IMR-90 (cell line): ENCODE data around the gene SUPT3H. TPM values are rescaled to one million over a fixed set of nuclear protein-coding genes. Genes with fewer than 3 reads are reported as not detected.

Experiments
- ATAC-seq: fragments of 200-7000 bp; cut with Tn5 transposase; 2 replicates; pipeline ENCODE4 v1.9.1; 2020; ENCODE audit warnings: low read depth, mild to moderate bottlenecking, moderate library complexity
- BruUV-seq: library from RNA; stranded (reverse); fragments of 400-500 nt; replicated peaks from 2 replicates; lab custom pipeline; 2021; lab: Mats Ljungman, UMichigan
- CTCF ChIA-PET: fragments of 300-600 bp; formaldehyde crosslinking; extraction: SDS; loops from one replicate; lab custom pipeline; 2021; ENCODE audit warnings: antibody characterized with exemption; lab: Yijun Ruan, JAX
- POLR2A ChIA-PET: fragments of 300-600 bp; sonication (Branson Sonifier 250); formaldehyde crosslinking; loops from one replicate; lab custom pipeline; 2022; ENCODE audit warnings: antibody characterized with exemption; ENCODE audit not compliant: unreplicated experiment; lab: Charles Lee
- DNase-seq: peaks from one replicate; pipeline ENCODE4 v3.0.0; 2013
- H2AFZ ChIP-seq: replicated peaks from 2 replicates; pipeline ENCODE3; 2013; ENCODE audit warnings: low read length, mild to moderate bottlenecking; ENCODE audit not compliant: poor library complexity
- H2AK5ac ChIP-seq: 2 replicates; pipeline ENCODE4 v1.6.1; 2013; ENCODE audit warnings: low read depth, low read length, inconsistent platforms
- H2AK9ac ChIP-seq: replicated peaks from 2 replicates; pipeline ENCODE3; 2013; ENCODE audit warnings: mild to moderate bottlenecking, low read depth, low read length, moderate library complexity; ENCODE audit not compliant: poor library complexity
- H2BK120ac ChIP-seq: 2 replicates; pipeline ENCODE4 v1.6.1; 2013; ENCODE audit warnings: low read depth, low read length, inconsistent platforms
- H2BK15ac ChIP-seq: 3 replicates; pipeline ENCODE4 v1.6.1; 2013; ENCODE audit warnings: low read depth, low read length, inconsistent platforms
- H2BK20ac ChIP-seq: 2 replicates; pipeline ENCODE4 v1.6.1; 2013; ENCODE audit warnings: low read depth, mild to moderate bottlenecking, inconsistent platforms, low read length, moderate library complexity
- H2BK5ac ChIP-seq: 2 replicates; pipeline ENCODE4 v1.6.1; 2013; ENCODE audit warnings: mild to moderate bottlenecking, low read depth, low read length, inconsistent platforms; ENCODE audit not compliant: poor library complexity, severe bottlenecking
- H3K14ac ChIP-seq: replicated peaks from 2 replicates; pipeline ENCODE4 v1.6.1; 2013; ENCODE audit warnings: low read depth, low read length, inconsistent platforms
- H3K18ac ChIP-seq: 2 replicates; pipeline ENCODE4 v1.6.1; 2013; ENCODE audit warnings: low read depth, low read length, control low read depth
- H3K23ac ChIP-seq: 2 replicates; pipeline ENCODE4 v1.6.1; 2013; ENCODE audit warnings: low read depth, low read length, inconsistent platforms
- H3K27ac ChIP-seq: 2 replicates; pipeline ENCODE4 v1.5.1; 2013; ENCODE audit warnings: mild to moderate bottlenecking, control low read depth, low read length; ENCODE audit not compliant: insufficient read depth
- H3K27me3 ChIP-seq: 2 replicates; pipeline ENCODE4 v1.6.1; 2013; ENCODE audit warnings: low read length; ENCODE audit not compliant: control insufficient read depth, insufficient read depth
- H3K36me3 ChIP-seq: 2 replicates; pipeline ENCODE4 v1.6.1; 2013; ENCODE audit warnings: low read length, mixed read lengths; ENCODE audit not compliant: control insufficient read depth, insufficient read depth
- H3K4ac ChIP-seq: 2 replicates; pipeline ENCODE4 v1.6.1; 2013; ENCODE audit warnings: low read depth, low read length, inconsistent platforms
- H3K4me1 ChIP-seq: 2 replicates; pipeline ENCODE4 v1.6.1; 2013; ENCODE audit warnings: low read length, mixed read lengths; ENCODE audit not compliant: control insufficient read depth, insufficient read depth
- H3K4me2 ChIP-seq: 2 replicates; pipeline ENCODE4 v1.6.1; 2013; ENCODE audit warnings: low read depth, mild to moderate bottlenecking, control low read depth, low read length, moderate library complexity
- H3K4me3 ChIP-seq: 2 replicates; pipeline ENCODE4 v1.5.1; 2013; ENCODE audit warnings: low read depth, mild to moderate bottlenecking, control low read depth, low read length, moderate library complexity; ENCODE audit not compliant: insufficient read depth
- H3K56ac ChIP-seq: 2 replicates; pipeline ENCODE4 v1.6.1; 2013; ENCODE audit warnings: low read length, inconsistent platforms; ENCODE audit not compliant: insufficient read depth; ENCODE audit errors: extremely low read depth
- H3K79me1 ChIP-seq, 2 experiments: 2 replicates each; pipeline ENCODE4 v1.6.1; 2013; ENCODE audit warnings: low read length in 2 of 2, inconsistent platforms in 1 of 2, low read depth in 1 of 2
- H3K9ac ChIP-seq: 2 replicates; pipeline ENCODE4 v1.6.1; 2013; ENCODE audit warnings: low read depth, low read length, control low read depth
- H3K9me1 ChIP-seq: 2 replicates; pipeline ENCODE4 v1.6.1; 2013; ENCODE audit warnings: low read length, inconsistent platforms; ENCODE audit not compliant: insufficient read depth
- H3K9me3 ChIP-seq: 2 replicates; pipeline ENCODE4 v1.6.1; 2013; ENCODE audit warnings: low read length; ENCODE audit not compliant: control insufficient read depth, insufficient read depth
- H4K20me1 ChIP-seq: 2 replicates; pipeline ENCODE4 v1.6.1; 2013; ENCODE audit warnings: low read length, inconsistent platforms; ENCODE audit not compliant: insufficient read depth
- H4K5ac ChIP-seq: 2 replicates; pipeline ENCODE4 v1.6.1; 2013; ENCODE audit warnings: mild to moderate bottlenecking, low read depth, low read length, control low read depth
- H4K8ac ChIP-seq, 2 experiments: 2 replicates each; pipeline ENCODE4 v1.6.1; 2013; ENCODE audit warnings: low read depth in 2 of 2, low read length in 2 of 2, control low read depth in 1 of 2, inconsistent platforms in 1 of 2
- H4K91ac ChIP-seq: 2 replicates; pipeline ENCODE4 v1.6.1; 2013; ENCODE audit warnings: low read depth, low read length, inconsistent platforms; ENCODE audit not compliant: insufficient read depth
- CEBPB ChIP-seq: IDR thresholded peaks from 2 replicates; pipeline ENCODE4 v1.6.1; 2012; ENCODE audit warnings: low read depth, low read length, improper control_type of control experiment
- MAFK ChIP-seq: IDR thresholded peaks from 2 replicates; pipeline ENCODE4 v1.6.1; 2012; ENCODE audit warnings: low read depth, low read length, improper control_type of control experiment
- MAZ ChIP-seq: IDR thresholded peaks from 2 replicates; pipeline ENCODE4 v1.6.1; 2012; ENCODE audit warnings: low read depth, mild to moderate bottlenecking, low read length, improper control_type of control experiment, moderate library complexity, borderline replicate concordance
- MXI1 ChIP-seq: IDR thresholded peaks from 2 replicates; pipeline ENCODE4 v1.6.1; 2012; ENCODE audit warnings: low read depth, mild to moderate bottlenecking, low read length, moderate library complexity, borderline replicate concordance
- RAD21 ChIP-seq: IDR thresholded peaks from 2 replicates; pipeline ENCODE4 v1.6.1; 2012; ENCODE audit warnings: low read length, improper control_type of control experiment
- RFX5 ChIP-seq: IDR thresholded peaks from 2 replicates; pipeline ENCODE4 v1.8.0; 2012; ENCODE audit warnings: low read depth, mild to moderate bottlenecking, low read length, moderate library complexity
- WGBS, 2 experiments: methylation state at CpG; one replicate each; pipeline versions ENCODE4 v1.1.5 to v1.1.7; 2013; ENCODE audit warnings: missing lambda C conversion rate in 2 of 2; ENCODE audit not compliant: insufficient read length in 1 of 2; ENCODE audit errors: extremely low coverage in 2 of 2; 5-methylcytosine and 5-hydroxymethylcytosine counted together
- dilution Hi-C: fragments of 300-500 bp; cut with HindIII; formaldehyde crosslinking; loops from one replicate; pipeline ENCODE4 v1.14.3; 2018; ENCODE audit warnings: low sequenced_read_pairs; ENCODE audit not compliant: unreplicated experiment
- in situ Hi-C: fragments of 300-500 bp; cut with MboI; formaldehyde crosslinking; loops from 3 replicates; pipeline ENCODE4 v1.14.3; 2019; ENCODE audit warnings: low sequenced_read_pairs, inconsistent platforms, mixed read lengths
- intact Hi-C: fragments of 100-400 bp; cut with micrococcal nuclease; formaldehyde crosslinking; loops from 2 replicates; pipeline ENCODE4 v1.10.0; 2022
- polyA plus RNA-seq, 3 experiments: library from polyadenylated mRNA; depleted of rRNA; stranded (reverse); fragments of >200 nt; gene quantifications; 2 replicates each; pipeline ENCODE4 v1.2.3, GENCODE V29; 2012; ENCODE audit warnings: low replicate concordance in 1 of 3
- total RNA-seq: library from RNA; depleted of rRNA; stranded (reverse); fragments of >200 nt; gene quantifications from 2 replicates; pipeline ENCODE4 v1.2.3, GENCODE V29; 2012
- TF ChIP-seq, protein P1 (sequence below): conservative IDR thresholded peaks from 2 replicates; pipeline ENCODE4 v1.5.1; 2012; ENCODE audit warnings: mild to moderate bottlenecking, low read depth, low read length, improper control_type of control experiment

The SUPT3H gene
- total and polyA plus RNA-seq, 2 of the 4 experiments (the other 2 are of a cell fraction): 4.5 to 5.0 TPM

GRCh38 chr6:45423824-45424450, 46.2 kb upstream of the SUPT3H start:
- Histone ChIP-seq H3K4me2 (peak overlapping the region; percentile 86), H2BK120ac (peak overlapping the region; percentile 86), H2AFZ (peak overlapping the region; percentile 89), H4K5ac (peak overlapping the region; percentile 77), H2BK5ac (peak overlapping the region; percentile 72), H2AK5ac (peak overlapping the region; percentile 91), H3K27me3 (no peaks in the 10 kb centered on the region), H3K9me3 (no peaks in the 10 kb centered on the region), H4K20me1 (no peaks in the 10 kb centered on the region), H3K23ac (peak overlapping the region; percentile 86), H3K14ac (peak overlapping the region; percentile 85), H3K27ac (peak overlapping the region; percentile 79; the same call in 1 of the 2 replicates), H3K9ac (peak overlapping the region; percentile 50; the same call in 1 of the 2 replicates), H2AK9ac (peak overlapping the region; percentile 83), H3K56ac (peak overlapping the region; percentile 28; the same call in 1 of the 2 replicates), H3K18ac (no peak overlapping the region; the same call in 1 of the 2 replicates), H3K4me1 (peaks cover 11% of the 10 kb centered on the region), H2BK20ac (peak overlapping the region; percentile 18), H3K79me1 (peaks cover 19 to 28% of the 10 kb centered on the region in 2 experiments), H4K8ac (peak overlapping the region; percentile 73 to 86; a peak in 3 of 4 replicates), H3K36me3 (peaks cover 1% of the 10 kb centered on the region; the same call in 1 of the 2 replicates), H3K4ac (peak overlapping the region; percentile 71), H4K91ac (peak overlapping the region; percentile 85; the same call in 1 of the 2 replicates), H3K4me3 (peak overlapping the region; percentile 99), H2BK15ac (peak overlapping the region; percentile 54; the same call in 2 of the 3 replicates), H3K9me1 (no peaks in the 10 kb centered on the region)
- intact Hi-C loops (loop anchor here (2.0 to 10.0 kb wide), 4 partner anchors 59 to 201 kb away; no protein-coding TSS in a partner anchor), in situ Hi-C loops (loop anchor here (5.0 to 25.0 kb wide), 4 partner anchors 288 to 939 kb away; no protein-coding TSS in a partner anchor), dilution Hi-C loops (no loop called here)
- CTCF ChIA-PET: no interaction called here
- WGBS, 2 experiments: 59% methylated on average over 6 of the region's 38 CpGs; no CpG with 5 or more reads in 1 of the 2 experiments
- POLR2A ChIA-PET: interaction anchor here (0.6 kb wide), 1 partner anchor 13 kb away, joined by 3 read pairs; no protein-coding TSS in a partner anchor
- DNase-seq (no peak), ATAC-seq (peak; percentile 2; the same call in 1 of the 2 replicates)
- TF ChIP-seq RAD21 (no peak), CEBPB (no peak), MAFK (no peak), MAZ (no peak), MXI1 (no peak), RFX5 (no peak)
- TF ChIP-seq, protein P1, sequence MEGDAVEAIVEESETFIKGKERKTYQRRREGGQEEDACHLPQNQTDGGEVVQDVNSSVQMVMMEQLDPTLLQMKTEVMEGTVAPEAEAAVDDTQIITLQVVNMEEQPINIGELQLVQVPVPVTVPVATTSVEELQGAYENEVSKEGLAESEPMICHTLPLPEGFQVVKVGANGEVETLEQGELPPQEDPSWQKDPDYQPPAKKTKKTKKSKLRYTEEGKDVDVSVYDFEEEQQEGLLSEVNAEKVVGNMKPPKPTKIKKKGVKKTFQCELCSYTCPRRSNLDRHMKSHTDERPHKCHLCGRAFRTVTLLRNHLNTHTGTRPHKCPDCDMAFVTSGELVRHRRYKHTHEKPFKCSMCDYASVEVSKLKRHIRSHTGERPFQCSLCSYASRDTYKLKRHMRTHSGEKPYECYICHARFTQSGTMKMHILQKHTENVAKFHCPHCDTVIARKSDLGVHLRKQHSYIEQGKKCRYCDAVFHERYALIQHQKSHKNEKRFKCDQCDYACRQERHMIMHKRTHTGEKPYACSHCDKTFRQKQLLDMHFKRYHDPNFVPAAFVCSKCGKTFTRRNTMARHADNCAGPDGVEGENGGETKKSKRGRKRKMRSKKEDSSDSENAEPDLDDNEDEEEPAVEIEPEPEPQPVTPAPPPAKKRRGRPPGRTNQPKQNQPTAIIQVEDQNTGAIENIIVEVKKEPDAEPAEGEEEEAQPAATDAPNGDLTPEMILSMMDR: no peak
- BruUV-seq: no TSS peak
